CD14-positive monocyte (primary cell): ENCODE measurements around the gene UAP1L1. TPM values are rescaled to one million over a fixed set of nuclear protein-coding genes. Genes with fewer than 3 reads are reported as not detected.
A peak's percentile ranks its signal among the peaks of the same experiment; 100 is the strongest.

ENCODE experiments used
- DNase-seq, 3 donors: peaks; one replicate each; pipeline ENCODE4 v3.0.0-alpha.2; 2011 to 2022
- H2AFZ ChIP-seq: 2 replicates; pipeline ENCODE4 v1.6.0; 2012; ENCODE audit warnings: mild to moderate bottlenecking, low read depth, low read length, inconsistent platforms; ENCODE audit not compliant: insufficient read depth, poor library complexity, severe bottlenecking
- H3K27ac ChIP-seq, 2 donors: 1 replicate in 1 of 2; 2 replicates in 1 of 2; pipeline ENCODE4 v1.5.1; 2012 to 2013; ENCODE audit warnings: low read length in 2 of 2, control low read depth in 1 of 2, inconsistent platforms in 1 of 2, low read depth in 1 of 2, mild to moderate bottlenecking in 1 of 2
- H3K27me3 ChIP-seq, 2 donors: one replicate each; pipeline versions ENCODE4 v1.6.0 to v1.6.1; 2011 to 2013; ENCODE audit warnings: low read length in 2 of 2; ENCODE audit not compliant: control insufficient read depth in 2 of 2, insufficient read depth in 2 of 2
- H3K36me3 ChIP-seq, 2 donors: replicated peaks in 1 of 2; 1 replicate in 1 of 2; 2 replicates in 1 of 2; pipeline versions ENCODE4 v1.5.1 to v1.6.1; 2012 to 2013; ENCODE audit warnings: low read length in 2 of 2, control low read depth in 1 of 2, inconsistent platforms in 1 of 2, mild to moderate bottlenecking in 1 of 2; ENCODE audit not compliant: insufficient read depth in 2 of 2, control insufficient read depth in 1 of 2
- H3K4me1 ChIP-seq, 2 donors: 1 replicate in 1 of 2; 2 replicates in 1 of 2; pipeline versions ENCODE4 v1.5.1 to v1.6.1; 2012 to 2013; ENCODE audit warnings: low read length in 2 of 2, control low read depth in 1 of 2, inconsistent platforms in 1 of 2, mild to moderate bottlenecking in 1 of 2, moderate library complexity in 1 of 2; ENCODE audit not compliant: insufficient read depth in 2 of 2, control insufficient read depth in 1 of 2
- H3K4me2 ChIP-seq: replicated peaks from 2 replicates; pipeline ENCODE3; 2012; ENCODE audit warnings: low read length, moderate library complexity, mild to moderate bottlenecking; ENCODE audit not compliant: poor library complexity, severe bottlenecking; ENCODE audit errors: extremely low read depth
- H3K4me3 ChIP-seq, 3 experiments: fragments of 200-600 bp in 1 of 3; sonication (generic) in 1 of 3; replicated peaks in 1 of 3; 1 replicate in 2 of 3; 2 replicates in 1 of 3; pipeline ENCODE4 v1.5.1; 2011 to 2013; ENCODE audit warnings: low read length in 3 of 3, mild to moderate bottlenecking in 3 of 3, control low read depth in 2 of 3, low read depth in 2 of 3, inconsistent platforms in 1 of 3, moderate library complexity in 1 of 3
- H3K79me2 ChIP-seq: 2 replicates; pipeline ENCODE4 v1.6.0; 2012; ENCODE audit warnings: mild to moderate bottlenecking, control low read depth, inconsistent platforms, low read length, moderate library complexity; ENCODE audit not compliant: insufficient read depth
- H3K9ac ChIP-seq: 2 replicates; pipeline ENCODE4 v1.6.0; 2017; ENCODE audit warnings: low read length, mild to moderate bottlenecking; ENCODE audit not compliant: insufficient read depth, poor library complexity, severe bottlenecking
- H3K9me3 ChIP-seq, 2 donors: replicated peaks in 1 of 2; 1 replicate in 1 of 2; 2 replicates in 1 of 2; pipeline versions ENCODE4 v1.5.1 to v1.6.1; 2012 to 2013; ENCODE audit warnings: low read length in 2 of 2, control low read depth in 1 of 2; ENCODE audit not compliant: control insufficient read depth in 1 of 2, insufficient read depth in 1 of 2
- H4K20me1 ChIP-seq: 2 replicates; pipeline ENCODE4 v1.6.0; 2012; ENCODE audit warnings: mild to moderate bottlenecking, low read length, control low read depth, moderate library complexity; ENCODE audit not compliant: insufficient read depth
- H3K27ac Mint-ChIP-seq, 7 donors: one replicate each; pipeline ENCODE4 v1.8.0; 2020; ENCODE audit warnings: mild to moderate bottlenecking in 7 of 7, mixed read lengths in 7 of 7, moderate library complexity in 6 of 7, inconsistent platforms in 2 of 7
- H3K27me3 Mint-ChIP-seq, 3 donors: one replicate each; pipeline ENCODE4 v1.8.0; 2021 to 2022; ENCODE audit warnings: low read depth in 3 of 3, mild to moderate bottlenecking in 3 of 3, mixed read lengths in 3 of 3, moderate library complexity in 3 of 3, inconsistent platforms in 1 of 3
- H3K36me3 Mint-ChIP-seq, 2 donors: one replicate each; pipeline ENCODE4 v1.8.0; 2020; ENCODE audit warnings: mixed read lengths in 2 of 2, inconsistent platforms in 1 of 2, mild to moderate bottlenecking in 1 of 2
- H3K4me1 Mint-ChIP-seq: one replicate; pipeline ENCODE4 v1.8.0; 2020; ENCODE audit warnings: mild to moderate bottlenecking, mixed read lengths
- H3K4me3 Mint-ChIP-seq, 2 donors: one replicate each; pipeline ENCODE4 v1.8.0; 2020; ENCODE audit warnings: mild to moderate bottlenecking in 2 of 2, mixed read lengths in 2 of 2, moderate library complexity in 1 of 2
- H3K9me3 Mint-ChIP-seq, 7 donors: one replicate each; pipeline ENCODE4 v1.8.0; 2020 to 2022; ENCODE audit warnings: mixed read lengths in 7 of 7, mild to moderate bottlenecking in 6 of 7, moderate library complexity in 6 of 7, inconsistent platforms in 2 of 7
- CTCF ChIP-seq: fragments of 200-600 bp; IDR thresholded peaks from one replicate; pipeline ENCODE4 v1.8.0; 2022; ENCODE audit warnings: antibody characterized with exemption, mild to moderate bottlenecking
- WGBS: methylation state at CpG from one replicate; pipeline ENCODE4 v1.1.5; 2013; ENCODE audit warnings: missing lambda C conversion rate; ENCODE audit not compliant: insufficient coverage; 5-methylcytosine and 5-hydroxymethylcytosine counted together
- intact Hi-C, 2 donors: fragments of 100-400 bp; cut with micrococcal nuclease; formaldehyde crosslinking; loops; one replicate each; pipeline versions ENCODE4 v1.15.0 to v1.15.1; 2023
- polyA plus RNA-seq, 3 donors: library from polyadenylated mRNA; depleted of rRNA in 1 of 3; unstranded in 2 of 3; stranded (reverse) in 1 of 3; fragments of 300-500 nt in 2 of 3; fragments of >200 nt in 1 of 3; fragmentation: Illumina TruSeq in 2 of 3; gene quantifications; 1 replicate in 2 of 3; 2 replicates in 1 of 3; pipeline ENCODE4 v1.2.3, GENCODE V29; 2012 to 2021

UAP1L1 gene
- polyA plus RNA-seq, 3 donors, result 5.7 to 16.7 (median 14.8) TPM

GRCh38 chr9:137112564-137113384 lies 35.5 kb downstream of the UAP1L1 start:
- intact Hi-C loops, result no loop called here
- H4K20me1 ChIP-seq, result peaks cover 23% of the 10 kb centered on the region
- no peak overlapping the region for H3K27ac ChIP-seq
- H3K27ac Mint-ChIP-seq, result peak overlapping the region in 1 of 7 donors; percentile 68
- H3K9me3 ChIP-seq, result no peaks in the 10 kb centered on the region
- peaks cover 0 to 3% of the 10 kb centered on the region in 2 donors for H3K27me3 ChIP-seq
- no peak overlapping the region for H3K9ac ChIP-seq
- H3K4me3 ChIP-seq, result no peak overlapping the region
- peaks cover 8% of the 10 kb centered on the region for H3K4me1 Mint-ChIP-seq
- no peak overlapping the region for H2AFZ ChIP-seq
- H3K9me3 Mint-ChIP-seq, result peaks cover 0 to 3% (median 0%) of the 10 kb centered on the region in 7 donors
- no peaks in the 10 kb centered on the region for H3K79me2 ChIP-seq
- peaks cover 16 to 44% of the 10 kb centered on the region in 2 donors for H3K36me3 Mint-ChIP-seq
- H3K36me3 ChIP-seq, result peaks cover 42 to 52% of the 10 kb centered on the region in 2 donors
- H3K4me1 ChIP-seq, result peaks cover 10 to 17% of the 10 kb centered on the region in 2 donors
- DNase-seq, result no peak
- no peak for TF ChIP-seq CTCF
- WGBS, result 96% methylated on average over 40 of the region's 42 CpGs
- H3K4me3 Mint-ChIP-seq, result peak overlapping the region; percentile 30 to 37
- H3K4me2 ChIP-seq, result no peak overlapping the region
- peaks cover 3 to 7% (median 6%) of the 10 kb centered on the region in 3 donors for H3K27me3 Mint-ChIP-seq

- peaks cover 0 to 3% of the 10 kb centered on the region in 2 donors for H3K27me3 ChIP-seq
- H2AFZ ChIP-seq, result no peak overlapping the region
- H3K79me2 ChIP-seq, result no peaks in the 10 kb centered on the region
- no peak overlapping the region for H3K4me3 ChIP-seq
- Mint-ChIP-seq H3K36me3 (peaks cover 13 to 36% of the 10 kb centered on the region in 2 donors), H3K4me1 (peaks cover 12% of the 10 kb centered on the region), H3K9me3 (peaks cover 0 to 3% (median 0%) of the 10 kb centered on the region in 7 donors), H3K4me3 (peak overlapping the region; percentile 37 to 59), H3K27ac (peak overlapping the region in 1 of 7 donors; percentile 68), H3K27me3 (peaks cover 3 to 7% (median 6%) of the 10 kb centered on the region in 3 donors)
- H3K4me1 ChIP-seq, result peaks cover 15 to 17% of the 10 kb centered on the region in 2 donors
- H3K4me2 ChIP-seq, result peak overlapping the region; percentile 85
- H3K36me3 ChIP-seq, result peaks cover 38 to 44% of the 10 kb centered on the region in 2 donors
- no peak overlapping the region for H3K9ac ChIP-seq
- no peak for TF ChIP-seq CTCF
- intact Hi-C loops, result no loop called here
- peak in 2 of 3 donors; percentile 12 to 35 for DNase-seq
- 22% methylated on average over 30 of the region's 66 CpGs for WGBS
- no peak overlapping the region for H3K27ac ChIP-seq
- no peaks in the 10 kb centered on the region for H3K9me3 ChIP-seq
- peaks cover 19% of the 10 kb centered on the region for H4K20me1 ChIP-seq
Measured at GRCh38 chr9:137113385-137114159, 36.3 kb downstream of the UAP1L1 start.
